ENCODE data around the gene SERPINE1.

DNA sequence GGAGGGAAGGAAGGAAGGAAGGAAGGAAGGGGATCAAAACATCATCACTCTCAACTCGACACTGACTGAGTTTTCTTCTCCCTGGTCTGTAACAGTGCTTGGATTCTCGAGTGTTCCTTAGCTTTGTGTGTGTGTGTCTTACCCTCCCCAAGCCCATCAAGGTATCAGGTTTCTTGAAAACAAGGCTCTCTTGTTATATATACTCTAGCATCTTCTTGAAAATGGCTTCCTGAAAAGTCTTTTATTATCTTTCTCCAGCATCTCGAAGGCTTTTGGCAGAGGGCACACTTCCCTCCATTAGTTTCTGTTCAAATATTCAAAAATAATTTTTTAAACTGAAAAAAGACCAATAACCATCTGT is 13.4 kb downstream of the SERPINE1 start:
- TF ChIP-seq, protein P1, sequence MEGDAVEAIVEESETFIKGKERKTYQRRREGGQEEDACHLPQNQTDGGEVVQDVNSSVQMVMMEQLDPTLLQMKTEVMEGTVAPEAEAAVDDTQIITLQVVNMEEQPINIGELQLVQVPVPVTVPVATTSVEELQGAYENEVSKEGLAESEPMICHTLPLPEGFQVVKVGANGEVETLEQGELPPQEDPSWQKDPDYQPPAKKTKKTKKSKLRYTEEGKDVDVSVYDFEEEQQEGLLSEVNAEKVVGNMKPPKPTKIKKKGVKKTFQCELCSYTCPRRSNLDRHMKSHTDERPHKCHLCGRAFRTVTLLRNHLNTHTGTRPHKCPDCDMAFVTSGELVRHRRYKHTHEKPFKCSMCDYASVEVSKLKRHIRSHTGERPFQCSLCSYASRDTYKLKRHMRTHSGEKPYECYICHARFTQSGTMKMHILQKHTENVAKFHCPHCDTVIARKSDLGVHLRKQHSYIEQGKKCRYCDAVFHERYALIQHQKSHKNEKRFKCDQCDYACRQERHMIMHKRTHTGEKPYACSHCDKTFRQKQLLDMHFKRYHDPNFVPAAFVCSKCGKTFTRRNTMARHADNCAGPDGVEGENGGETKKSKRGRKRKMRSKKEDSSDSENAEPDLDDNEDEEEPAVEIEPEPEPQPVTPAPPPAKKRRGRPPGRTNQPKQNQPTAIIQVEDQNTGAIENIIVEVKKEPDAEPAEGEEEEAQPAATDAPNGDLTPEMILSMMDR (conservative IDR thresholded peaks at IDR 0.05; ENCODE audit: low read depth in 2 of 2): no peak
- TF ChIP-seq POLR2AphosphoS5 (IDR thresholded peaks at IDR 0.05; ENCODE audit: low read depth) (no peak), EZH2phosphoT487 (IDR thresholded peaks at IDR 0.05; ENCODE audit: unreplicated experiment) (no peak), REST (IDR thresholded peaks at IDR 0.05; ENCODE audit: unreplicated experiment) (no peak), EZH2 (IDR thresholded peaks at IDR 0.05; ENCODE audit: low read depth, unreplicated experiment) (no peak), JUNB (IDR thresholded peaks at IDR 0.05; ENCODE audit: unreplicated experiment) (no peak), STAT1 (IDR thresholded peaks at IDR 0.05; ENCODE audit: unreplicated experiment) (no peak)

Data from GM23338 (cell line).